Posterior vena cava (tissue), 2 donors: ENCODE measurements around the gene ZNF891. TPM values are rescaled to one million over a fixed set of nuclear protein-coding genes. Genes with fewer than 3 reads are reported as not detected.

Source experiments
- DNase-seq: peaks from one replicate; pipeline ENCODE4 v3.0.0-alpha.2; 2020; ENCODE audit warnings: low spot score
- intact Hi-C, 2 donors: fragments of 100-400 bp; cut with DNase I; formaldehyde crosslinking; loops; one replicate each; pipeline versions ENCODE4 v1.14.1 to v1.14.2; 2022 to 2023
- long read RNA-seq, 2 donors: library from polyadenylated mRNA; unstranded; transcript quantifications; one replicate each; pipeline ENCODE4 v2.0.0, GENCODE V29; 2020 to 2021
- total RNA-seq, 2 donors: library from RNA; stranded (reverse); fragmentation: NEBNext Ultra II Directional; extraction: Animal tissue kit (Norgen Biotek cat#: 25700); gene quantifications; one replicate each; pipeline ENCODE4 v1.2.1, GENCODE V29; 2021
- donor health status: DM: yes; HTN: yes; CAD: no.
- donor health status: DM: yes; HTN: yes; CAD: no.

ZNF891 gene
- total RNA-seq = 1 to 10 TPM; 2.5 to 2.8 TPM
- long read RNA-seq, donor 1, full-length matches to known transcripts = 2 of 3 reads
- long read RNA-seq, donor 1, partial matches to known transcripts = 0 of 3 reads
- long read RNA-seq, donor 1, other reads (novel, unspliced or antisense) = 1 of 3 reads
- long read RNA-seq, donor 2, full-length matches to known transcripts = 2 of 4 reads
- long read RNA-seq, donor 2, partial matches to known transcripts = 0 of 4 reads
- long read RNA-seq, donor 2, other reads (novel, unspliced or antisense) = 2 of 4 reads

DNA sequence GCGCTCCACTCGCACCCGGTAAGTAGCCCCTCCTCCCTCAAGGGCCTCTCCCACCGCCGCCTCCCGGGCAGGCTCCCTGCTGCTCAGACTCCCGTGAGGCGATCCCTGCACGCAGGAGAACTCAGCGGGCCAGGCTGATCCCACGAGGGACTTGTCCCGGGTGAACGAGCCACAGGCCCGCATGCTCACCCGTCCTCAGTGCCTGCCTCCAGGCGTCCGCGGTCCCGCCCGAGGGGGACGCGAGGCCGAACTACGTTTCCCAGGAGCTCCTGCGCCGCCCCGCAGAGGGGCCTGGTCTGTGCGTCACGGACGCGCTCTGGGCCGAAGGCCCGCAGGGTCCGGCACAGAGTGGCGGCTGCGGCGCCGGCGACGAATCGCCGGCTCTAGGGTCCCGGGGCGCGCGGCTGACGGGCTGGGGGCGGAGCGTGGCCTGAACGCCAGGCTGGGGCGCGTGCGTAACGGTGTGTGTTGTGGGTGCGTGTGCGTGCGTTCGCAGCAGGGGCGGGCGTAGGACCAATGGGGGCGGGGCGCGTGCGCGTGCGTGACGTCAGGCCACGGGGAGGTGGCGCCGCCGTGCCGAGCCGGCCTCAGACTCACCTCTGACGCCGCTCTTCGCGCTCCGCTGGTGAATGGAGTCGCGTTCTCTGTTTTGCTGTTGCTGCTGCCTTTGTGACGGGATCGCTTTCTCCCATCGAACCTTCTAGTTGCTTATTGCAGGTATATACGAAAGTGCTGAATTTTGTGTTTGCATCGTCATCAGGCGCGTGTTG lies at the start of gene ZNF891, which contains the start of gene ZNF10:
Gene ZNF891, minus strand, starts transcription at position 237 of the 770 bp plus-strand sequence. CDS start 8,356 bp downstream, outside the sequence.
Gene ZNF10, plus strand, starts transcription at position 590 of the 770 bp plus-strand sequence. CDS start 13,866 bp downstream, outside the sequence.
- intact Hi-C loops = no loop called here
- DNase-seq = peak; percentile 99

DNA sequence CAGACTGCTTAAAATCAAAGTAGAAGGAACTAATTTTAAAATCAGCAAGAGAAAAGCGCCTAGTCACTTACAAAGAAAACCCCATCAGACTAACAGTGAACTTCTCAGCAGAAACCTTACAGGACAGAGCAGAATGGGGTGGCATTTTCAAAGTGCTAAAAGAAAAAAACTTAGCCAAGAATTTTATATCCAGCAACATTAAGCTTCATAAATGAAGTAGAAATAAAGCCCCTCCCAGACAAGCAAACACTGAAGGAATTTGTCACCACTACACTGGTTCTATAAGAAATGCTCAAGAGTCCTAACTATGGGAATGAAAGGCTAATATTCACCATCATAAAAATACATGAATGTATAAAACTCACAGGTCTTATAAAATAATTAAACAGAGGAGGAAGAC lies 44.8 kb upstream of the ZNF891 start:
- intact Hi-C loops = no loop called here
- DNase-seq = no peak

DNA sequence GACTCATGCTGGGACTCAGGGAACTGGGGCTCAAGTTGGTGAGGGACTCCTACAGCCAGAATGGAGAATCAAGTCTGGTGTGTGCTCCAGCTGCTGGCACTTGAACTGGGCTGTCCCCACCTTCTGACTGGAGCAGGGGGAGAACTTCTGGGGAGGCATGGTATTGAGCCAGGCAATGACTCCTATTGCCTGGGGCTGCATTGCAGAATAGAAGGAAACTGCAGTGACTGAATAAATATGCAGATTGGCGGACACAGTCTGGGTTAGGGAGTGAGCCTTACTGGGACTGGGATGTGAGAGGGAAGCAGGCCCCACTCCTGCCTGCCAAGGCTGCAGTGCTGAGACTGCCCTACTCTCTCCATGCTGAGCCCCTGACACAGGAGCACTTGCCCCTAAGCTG lies 42.4 kb upstream of the ZNF891 start:
- intact Hi-C loops = no loop called here
- DNase-seq = no peak

DNA sequence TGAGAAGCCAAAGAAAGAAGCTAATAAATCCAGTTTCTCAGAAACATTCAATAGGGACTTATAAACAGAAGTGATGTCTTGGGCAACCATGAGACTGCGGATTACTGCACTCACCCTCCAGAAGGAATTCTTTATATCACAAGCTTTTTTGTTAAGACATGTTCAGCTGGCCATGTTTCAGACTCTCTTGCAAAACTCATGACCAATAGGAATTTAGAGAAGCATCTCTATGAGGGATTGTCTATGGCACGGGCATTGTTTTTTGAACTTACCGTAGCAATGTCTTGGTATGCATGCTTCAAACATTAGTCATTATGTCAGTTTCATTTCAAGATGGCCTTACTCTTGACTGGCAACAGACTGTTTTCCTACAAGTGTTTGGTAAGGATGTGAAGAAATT lies 35.7 kb upstream of the ZNF891 start:
- intact Hi-C loops = no loop called here
- no peak for DNase-seq

DNA sequence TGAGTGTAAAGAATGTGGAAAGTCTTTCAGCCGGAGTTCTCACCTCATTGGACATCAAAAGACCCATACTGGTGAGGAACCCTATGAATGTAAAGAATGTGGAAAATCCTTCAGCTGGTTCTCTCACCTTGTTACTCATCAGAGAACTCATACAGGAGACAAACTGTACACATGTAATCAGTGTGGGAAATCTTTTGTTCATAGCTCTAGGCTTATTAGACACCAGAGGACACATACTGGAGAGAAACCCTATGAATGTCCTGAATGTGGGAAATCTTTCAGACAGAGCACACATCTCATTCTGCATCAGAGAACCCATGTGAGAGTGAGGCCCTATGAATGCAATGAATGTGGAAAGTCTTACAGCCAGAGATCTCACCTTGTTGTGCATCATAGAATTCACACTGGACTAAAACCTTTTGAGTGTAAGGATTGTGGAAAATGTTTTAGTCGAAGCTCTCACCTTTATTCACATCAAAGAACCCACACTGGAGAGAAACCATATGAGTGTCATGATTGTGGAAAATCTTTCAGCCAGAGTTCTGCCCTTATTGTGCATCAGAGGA lies 26.1 kb upstream of the ZNF891 start:
- intact Hi-C loops = no loop called here
- no peak for DNase-seq

- DNase-seq = no peak
- intact Hi-C loops = no loop called here
Measured at GRCh38 chr12:133145981-133146380, 15.9 kb upstream of the ZNF891 start.

- no peak for DNase-seq
- intact Hi-C loops = no loop called here
Measured at GRCh38 chr12:133135747-133136146, 5.7 kb upstream of the ZNF891 start.

- DNase-seq = peak; percentile 81
- intact Hi-C loops = no loop called here
Measured at GRCh38 chr12:133130808-133131128, 694 bp upstream of the ZNF891 start.

GRCh38 chr12:133129368-133130037 lies 571 bp downstream of the ZNF891 start:
- intact Hi-C loops = no loop called here

DNA sequence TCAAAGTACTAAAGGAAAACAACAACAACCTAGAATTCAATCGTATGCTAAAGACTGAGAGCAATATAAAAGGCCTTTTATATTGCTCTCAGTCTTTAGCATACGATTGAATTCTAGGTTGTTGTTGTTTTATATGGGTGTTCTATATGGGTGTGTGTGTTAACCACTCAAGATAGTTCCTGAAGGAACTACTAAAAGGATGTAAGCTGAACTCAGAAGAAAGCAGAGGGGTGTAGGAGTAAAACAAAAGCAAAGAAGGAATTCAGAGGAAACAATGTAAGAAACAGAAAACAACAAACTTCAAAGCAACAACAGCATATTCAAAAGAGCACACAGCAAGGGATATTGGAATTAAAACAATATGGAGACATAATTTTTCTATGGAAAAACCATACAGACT lies 5.4 kb downstream of the ZNF891 start:
- no peak for DNase-seq
- intact Hi-C loops = no loop called here

More at GRCh38 chr12:133129368-133130037, 571 bp downstream of the ZNF891 start:
- DNase-seq = no peak

DNA sequence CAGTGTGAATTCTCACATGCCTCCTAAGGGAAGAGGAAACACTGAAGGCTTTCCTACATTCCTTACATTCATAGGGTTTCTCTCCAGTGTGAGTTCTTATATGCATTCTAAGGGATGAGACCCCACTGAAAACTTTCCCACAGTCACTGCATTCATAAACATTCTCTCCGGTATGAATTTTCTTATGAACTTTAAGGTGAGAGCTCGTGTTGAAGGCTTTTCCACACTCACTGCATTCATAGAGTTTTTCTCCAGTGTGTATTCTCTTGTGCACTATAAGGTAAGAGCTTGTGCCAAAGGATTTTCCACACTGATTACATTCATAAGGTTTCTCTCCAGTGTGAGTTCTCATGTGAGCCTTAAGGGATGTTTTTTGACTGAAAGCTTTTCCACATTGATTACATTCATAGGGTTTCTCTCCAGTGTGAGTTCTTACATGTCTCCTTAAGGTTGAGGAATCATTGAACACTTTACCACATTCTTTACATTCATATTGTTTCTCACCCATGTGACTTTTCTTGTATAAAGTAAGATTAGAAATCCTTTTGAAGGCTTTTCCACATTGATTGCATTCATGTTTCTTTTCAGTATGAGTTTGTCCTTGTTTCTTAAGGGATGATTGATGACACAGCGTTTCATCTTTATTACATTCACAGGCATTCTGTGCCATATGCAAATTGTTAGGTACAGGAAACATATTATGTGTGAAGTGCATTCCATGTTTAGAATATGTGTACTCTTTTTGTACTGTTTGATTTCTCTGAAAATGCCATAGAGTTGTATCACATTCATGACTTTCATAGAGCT lies 9.5 kb downstream of the ZNF891 start:
- DNase-seq = no peak
- intact Hi-C loops = no loop called here

GRCh38 chr12:133108150-133108549 lies 21.9 kb downstream of the ZNF891 start:
- DNase-seq = no peak
- intact Hi-C loops = no loop called here

DNA sequence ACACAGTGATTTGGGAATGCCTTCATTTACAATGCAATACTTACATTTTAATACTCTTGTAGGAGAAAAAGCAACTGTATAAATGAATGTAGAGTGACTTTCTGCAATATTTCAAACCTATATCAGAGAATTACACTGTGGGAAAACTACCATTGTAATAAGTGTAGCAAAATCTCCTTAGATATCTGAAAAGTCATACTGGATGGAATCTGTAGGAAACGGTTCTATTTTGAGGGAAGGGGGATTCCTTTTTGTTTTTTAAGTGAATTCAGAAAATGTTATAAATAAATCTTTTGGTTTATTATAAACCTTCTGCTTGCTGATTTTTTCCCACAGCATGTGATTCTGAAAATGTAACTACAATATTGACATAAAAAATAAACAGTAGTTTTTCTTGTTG lies 23.0 kb downstream of the ZNF891 start:
- no peak for DNase-seq

DNA sequence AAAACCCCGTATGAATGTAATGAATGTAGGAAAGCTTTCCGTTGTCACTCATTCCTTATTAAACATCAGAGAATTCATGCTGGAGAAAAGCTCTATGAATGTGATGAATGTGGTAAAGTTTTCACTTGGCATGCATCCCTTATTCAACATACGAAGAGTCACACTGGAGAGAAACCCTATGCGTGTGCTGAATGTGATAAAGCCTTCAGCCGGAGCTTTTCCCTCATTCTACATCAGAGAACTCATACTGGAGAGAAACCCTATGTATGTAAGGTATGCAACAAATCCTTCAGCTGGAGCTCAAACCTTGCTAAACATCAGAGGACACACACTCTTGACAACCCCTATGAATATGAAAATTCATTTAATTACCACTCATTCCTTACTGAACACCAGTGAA lies 23.8 kb downstream of the ZNF891 start:
- intact Hi-C loops = no loop called here
- DNase-seq = no peak

More for the DNA sequence above, 23.0 kb downstream of the ZNF891 start:
- intact Hi-C loops = no loop called here

DNA sequence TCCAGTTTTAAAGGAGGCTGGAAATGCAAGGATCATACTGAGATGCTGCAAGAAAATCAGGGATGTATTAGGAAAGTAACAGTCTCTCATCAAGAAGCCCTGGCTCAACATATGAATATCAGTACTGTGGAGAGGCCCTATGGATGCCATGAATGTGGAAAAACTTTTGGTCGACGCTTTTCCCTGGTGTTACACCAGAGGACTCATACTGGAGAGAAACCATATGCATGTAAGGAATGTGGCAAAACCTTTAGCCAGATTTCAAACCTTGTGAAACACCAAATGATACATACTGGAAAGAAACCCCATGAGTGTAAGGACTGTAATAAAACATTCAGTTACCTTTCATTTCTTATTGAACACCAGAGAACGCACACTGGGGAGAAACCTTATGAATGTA lies 24.5 kb downstream of the ZNF891 start:
- no peak for DNase-seq
- intact Hi-C loops = loop anchor here in 1 of 2 donors (1.0 kb wide), 1 partner anchor 14 kb away; no protein-coding TSS in a partner anchor

DNA sequence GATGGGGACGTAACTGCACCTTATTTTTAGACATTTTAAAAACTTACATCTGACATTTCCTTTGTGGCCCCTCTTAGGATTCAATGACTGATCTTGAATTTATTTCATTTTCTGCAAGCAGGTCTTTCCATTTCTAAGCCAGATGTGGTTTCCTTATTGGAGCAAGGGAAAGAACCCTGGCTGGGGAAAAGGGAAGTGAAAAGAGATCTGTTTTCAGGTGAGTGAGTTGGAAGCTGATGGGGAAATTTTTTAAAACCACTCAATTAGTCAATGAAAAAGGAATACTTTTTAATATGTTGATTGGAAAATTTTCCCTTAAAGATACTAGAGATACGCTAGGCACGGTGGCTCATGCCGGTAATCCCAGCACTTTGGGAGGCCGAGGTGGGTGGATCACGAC lies 46.7 kb downstream of the ZNF891 start:
- intact Hi-C loops = no loop called here
- DNase-seq = no peak

DNA sequence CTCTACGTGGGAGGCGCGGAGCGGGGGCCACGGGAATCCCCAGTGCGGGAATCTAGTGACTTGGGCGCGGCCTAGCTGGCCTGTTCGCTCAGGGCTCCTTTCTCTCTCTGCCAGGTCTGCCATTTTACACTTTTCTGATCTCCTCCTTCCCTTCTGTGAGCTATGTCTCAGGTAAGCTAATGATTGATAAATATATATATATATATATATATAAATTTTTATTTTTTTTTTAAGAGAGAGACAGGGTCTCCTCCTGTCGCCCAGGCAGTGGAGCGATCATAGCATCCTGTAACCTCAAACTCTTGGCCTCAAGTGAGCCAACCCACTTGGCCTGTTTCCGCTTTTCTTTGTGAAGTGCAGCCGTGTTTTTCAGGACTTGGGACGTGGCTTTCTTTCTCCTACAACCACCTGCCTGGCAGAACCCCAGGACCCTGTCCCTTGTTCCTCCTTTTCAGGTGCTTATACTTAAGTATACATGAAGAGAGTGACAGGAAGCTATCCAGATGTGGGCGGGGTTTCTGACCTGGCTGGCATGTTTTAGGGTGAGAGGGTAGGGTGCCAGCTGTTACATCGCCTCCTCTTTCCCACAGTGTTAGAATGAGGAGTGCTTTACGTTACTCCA lies 48.8 kb downstream of the ZNF891 start:
- intact Hi-C loops = no loop called here
- DNase-seq = no peak

- peak; percentile 99 for DNase-seq
- intact Hi-C loops = no loop called here
Measured at GRCh38 chr12:133080368-133081158, 49.5 kb downstream of the ZNF891 start, which contains the start of gene ZNF140. Gene ZNF140, plus strand, starts transcription at chr12:133080923. Its CDS starts 398 bp downstream, at chr12:133081321.
